ENCODE data around the gene PHYKPL.
"Not testable (repeated sequence)": the region's sequence is repeated elsewhere in the genome, so short reads cannot be mapped to it uniquely, and the experiment has no call there.

The PHYKPL gene

DNA sequence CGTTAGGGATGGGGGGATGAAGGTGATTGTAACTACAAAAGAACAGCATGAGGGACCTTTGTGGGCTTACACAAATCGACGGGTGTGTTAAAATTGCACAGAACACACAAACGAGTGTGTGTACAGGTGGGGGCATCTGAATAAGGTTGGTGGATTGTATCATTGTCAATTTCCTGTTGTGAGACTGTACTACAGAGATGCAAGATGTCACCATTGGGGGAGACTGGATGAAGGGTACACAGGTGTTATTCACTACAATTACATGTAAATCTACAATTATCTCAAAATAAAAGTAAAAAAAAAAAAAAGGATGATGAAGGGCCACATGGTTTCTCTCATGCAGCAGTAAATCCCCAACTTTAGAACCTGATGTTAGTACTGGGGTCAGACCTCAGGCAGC is 31.4 kb upstream of the PHYKPL start:
- DNase-seq (ENCODE audit: low read depth in 3 of 3) = no peak

DNA sequence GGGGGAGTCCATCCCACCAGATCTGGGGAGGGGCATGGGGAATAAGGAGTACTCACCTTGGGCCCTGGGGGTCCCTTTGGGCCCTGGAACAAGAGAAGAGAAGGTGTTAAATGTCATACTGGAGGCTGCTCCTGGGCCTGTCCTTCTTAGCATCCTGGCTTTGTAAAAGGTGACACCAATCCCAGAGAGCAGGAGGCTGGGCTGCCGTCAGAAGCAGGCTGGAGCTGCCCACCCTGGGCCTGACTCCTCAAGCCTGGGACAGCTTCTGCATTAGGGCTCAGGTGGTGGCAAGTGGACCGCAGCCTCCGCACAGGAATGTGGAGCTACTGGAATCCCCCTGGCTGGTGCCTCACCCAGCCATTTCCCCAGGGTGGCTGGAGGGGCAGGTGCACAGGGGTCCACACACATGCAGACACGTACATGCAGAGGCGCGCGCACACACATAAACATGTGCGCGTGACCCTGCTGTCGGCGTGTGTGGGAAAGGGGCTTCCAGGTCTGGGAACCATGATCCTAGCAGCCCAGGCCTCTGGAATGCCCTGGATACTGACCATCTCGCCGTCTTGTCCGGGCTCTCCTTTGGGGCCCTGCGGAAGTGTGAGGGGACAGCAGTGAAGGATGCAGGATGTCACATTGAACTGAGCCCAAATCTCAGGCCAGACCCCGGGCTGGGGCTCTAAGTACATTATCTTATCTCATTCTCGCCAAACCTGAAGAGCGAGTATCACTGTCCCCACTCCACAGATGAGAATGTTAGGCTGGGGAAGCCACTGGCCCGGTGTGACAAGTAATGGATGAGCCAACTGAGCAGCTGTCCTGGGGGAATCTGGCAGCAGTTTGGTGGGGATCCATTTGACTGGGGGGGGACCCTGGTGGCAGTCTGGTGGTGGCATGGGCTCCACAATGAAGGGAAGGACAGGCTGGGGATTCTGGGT is 29.3 kb upstream of the PHYKPL start:
- DNase-seq (ENCODE audit: low read depth in 3 of 3) = no peak

- no peak for DNase-seq (ENCODE audit: low read depth in 3 of 3)
Measured at GRCh38 chr5:178259623-178260536, 27.3 kb upstream of the PHYKPL start.

GRCh38 chr5:178257650-178258049 is 25.0 kb upstream of the PHYKPL start:
- no peak for DNase-seq (ENCODE audit: low read depth in 3 of 3)

GRCh38 chr5:178256746-178257145 is 24.1 kb upstream of the PHYKPL start:
- DNase-seq (ENCODE audit: low read depth in 3 of 3) = no peak

- DNase-seq (ENCODE audit: low read depth in 3 of 3) = not testable (repeated sequence)
Measured at GRCh38 chr5:178253632-178254031, 21.0 kb upstream of the PHYKPL start.

- no peak for DNase-seq (ENCODE audit: low read depth in 3 of 3)
Measured at GRCh38 chr5:178252258-178252657, 19.7 kb upstream of the PHYKPL start.

DNA sequence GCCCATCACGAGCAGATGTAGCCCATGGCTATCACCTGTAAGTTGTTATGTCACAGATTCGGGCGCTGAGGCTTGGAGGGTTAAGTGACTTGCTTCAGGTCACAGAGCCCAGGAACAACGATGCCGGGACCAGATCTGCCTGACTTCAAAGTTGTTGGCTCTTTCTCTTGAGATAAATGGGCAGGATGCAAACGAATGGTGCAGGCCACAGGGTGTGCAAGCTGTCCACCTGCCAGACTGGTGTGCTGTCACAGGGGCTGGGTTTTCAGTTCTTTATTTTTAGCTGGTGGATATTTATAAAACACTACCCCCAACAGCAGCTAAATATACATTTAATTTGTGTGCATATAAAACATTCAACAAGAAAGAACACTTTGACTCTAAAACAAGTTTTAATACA is 17.7 kb upstream of the PHYKPL start:
- DNase-seq (ENCODE audit: low read depth in 3 of 3) = no peak

DNA sequence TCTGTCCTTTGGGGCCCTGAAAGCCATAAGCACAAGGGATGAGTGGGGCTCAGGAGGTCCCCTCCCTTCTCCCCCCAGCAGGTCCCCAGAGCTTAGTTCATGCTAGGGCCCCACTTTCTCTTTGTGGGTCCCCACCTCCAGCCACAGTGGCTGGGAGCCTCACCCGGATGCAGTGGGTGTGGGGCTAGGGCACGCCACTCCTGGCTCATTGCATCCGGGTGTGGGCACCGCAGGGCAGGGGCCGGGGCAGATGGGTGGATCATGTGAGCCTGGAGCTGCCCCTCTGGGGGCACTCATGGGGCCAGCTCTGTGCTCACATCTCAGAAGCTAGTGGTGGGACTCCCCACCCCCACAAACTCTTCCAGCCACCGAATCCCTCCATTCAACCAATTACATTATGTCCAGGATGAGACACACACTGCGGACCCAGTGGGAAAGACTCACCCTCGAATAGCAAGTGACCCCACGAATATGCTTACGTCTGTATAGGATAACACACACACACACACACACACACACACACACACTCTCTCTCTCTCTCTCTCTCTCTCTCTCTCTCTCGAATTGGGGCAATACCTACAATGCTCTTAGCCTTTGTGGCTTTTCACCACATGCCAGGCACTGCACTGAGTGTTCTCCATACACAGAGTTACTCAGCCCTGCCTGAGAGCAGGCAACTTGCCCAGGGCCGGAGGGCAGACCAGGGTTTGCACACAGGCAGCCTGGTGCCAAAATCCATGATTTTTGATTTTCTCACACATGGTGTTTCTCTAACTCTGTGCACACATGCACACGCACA is 16.8 kb upstream of the PHYKPL start:
- DNase-seq (ENCODE audit: low read depth in 3 of 3) = no peak

GRCh38 chr5:178248750-178249149 is 16.1 kb upstream of the PHYKPL start:
- no peak for DNase-seq (ENCODE audit: low read depth in 3 of 3)

- DNase-seq (ENCODE audit: low read depth in 3 of 3) = no peak
Measured at GRCh38 chr5:178247481-178248456, 15.2 kb upstream of the PHYKPL start.

DNA sequence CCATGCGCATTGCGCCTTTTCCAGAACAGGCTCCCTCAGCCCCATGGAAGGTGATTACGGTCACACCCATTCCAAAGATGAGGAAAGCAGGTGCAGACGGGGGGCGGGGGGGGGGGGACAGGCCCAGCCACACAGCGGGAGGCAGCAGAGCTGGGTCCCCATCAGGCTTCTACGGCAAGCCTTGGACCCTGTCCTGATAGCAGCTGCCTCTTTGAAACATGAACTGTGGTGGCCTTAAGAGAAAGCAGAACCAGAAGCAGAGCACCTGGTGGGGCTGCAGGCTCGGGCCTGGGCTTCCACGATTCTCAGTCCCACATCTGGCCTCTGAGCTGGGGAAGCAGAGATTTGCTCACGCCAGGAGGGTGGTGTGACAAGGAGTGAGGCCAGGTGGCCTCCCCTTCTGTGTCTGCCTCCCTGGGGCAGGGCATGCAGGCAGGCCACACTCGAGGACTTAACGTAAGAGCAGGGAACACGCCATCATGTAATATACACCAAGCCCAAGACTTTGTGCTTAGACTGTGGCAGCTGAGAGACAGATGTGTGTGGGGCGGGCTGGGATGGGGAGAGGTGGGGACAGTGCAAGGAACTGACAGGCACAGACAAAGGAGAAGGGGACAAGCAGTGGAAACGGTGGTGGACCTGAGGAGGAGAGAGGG is 14.2 kb upstream of the PHYKPL start:
- no peak for DNase-seq (ENCODE audit: low read depth in 3 of 3)

- no peak for DNase-seq (ENCODE audit: low read depth in 3 of 3)
Measured at GRCh38 chr5:178245389-178245788, 12.8 kb upstream of the PHYKPL start.

DNA sequence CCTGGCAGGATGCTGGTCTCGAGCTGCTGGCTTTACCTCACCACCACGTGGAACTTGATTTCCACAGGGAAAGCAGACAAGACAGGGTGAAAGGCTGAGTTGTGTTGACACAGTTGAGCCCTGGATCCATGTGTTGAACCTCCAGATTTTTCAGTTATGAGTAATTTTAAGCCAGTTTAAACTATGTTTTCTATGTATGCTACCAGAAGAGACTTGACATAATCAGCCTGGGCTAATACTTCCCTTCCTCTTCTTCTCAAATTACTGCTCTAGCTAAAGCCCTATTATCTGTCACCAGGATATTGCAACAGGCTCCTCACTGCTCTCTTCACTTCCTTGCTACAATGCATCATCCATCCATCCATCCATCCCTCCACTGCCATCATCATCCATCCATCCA is 12.0 kb upstream of the PHYKPL start:
- no peak for DNase-seq (ENCODE audit: low read depth in 3 of 3)

DNA sequence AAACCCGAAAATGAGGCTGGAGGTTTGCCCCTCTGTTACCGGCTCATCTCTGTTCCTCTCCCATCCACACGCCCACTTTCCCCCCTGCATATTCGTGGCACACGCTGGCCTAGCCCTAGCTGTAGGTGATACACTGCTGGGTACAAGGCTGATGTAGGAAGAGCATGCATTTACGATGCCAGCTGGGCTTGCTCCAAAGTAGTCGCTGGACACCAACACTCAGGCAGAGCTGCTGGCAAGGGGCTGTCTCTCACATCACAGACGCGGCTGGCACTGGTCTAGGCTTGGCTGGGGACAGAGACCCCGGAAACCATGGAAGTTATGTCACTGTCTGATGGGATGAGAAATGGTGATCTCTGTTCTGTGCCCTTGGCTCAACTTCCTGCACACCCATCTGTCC is 9.8 kb upstream of the PHYKPL start:
- DNase-seq (ENCODE audit: low read depth in 3 of 3) = no peak

- no peak for DNase-seq (ENCODE audit: low read depth in 3 of 3)
Measured at GRCh38 chr5:178241688-178242231, 9.2 kb upstream of the PHYKPL start.

GRCh38 chr5:178241231-178241663 is 8.6 kb upstream of the PHYKPL start:
- no peak for DNase-seq (ENCODE audit: low read depth in 3 of 3)

GRCh38 chr5:178240766-178241165 is 8.2 kb upstream of the PHYKPL start:
- DNase-seq (ENCODE audit: low read depth in 3 of 3) = no peak

- DNase-seq (ENCODE audit: low read depth in 3 of 3) = no peak
Measured at GRCh38 chr5:178240341-178240741, 7.7 kb upstream of the PHYKPL start.

Data from stimulated activated CD4-positive, alpha-beta T cell treated with anti-CD3 and anti-CD28 coated beads, TNF-alpha, amount 100 ng/mL, for 4 hours (primary cell).